ENCODE results near the gene TNRC18. TPM values are rescaled to one million over a fixed set of nuclear protein-coding genes. Genes with fewer than 3 reads are reported as not detected.

The TNRC18 gene
- total RNA-seq, 2 experiments from 2014 or later: 12.2 to 64.2 TPM

DNA sequence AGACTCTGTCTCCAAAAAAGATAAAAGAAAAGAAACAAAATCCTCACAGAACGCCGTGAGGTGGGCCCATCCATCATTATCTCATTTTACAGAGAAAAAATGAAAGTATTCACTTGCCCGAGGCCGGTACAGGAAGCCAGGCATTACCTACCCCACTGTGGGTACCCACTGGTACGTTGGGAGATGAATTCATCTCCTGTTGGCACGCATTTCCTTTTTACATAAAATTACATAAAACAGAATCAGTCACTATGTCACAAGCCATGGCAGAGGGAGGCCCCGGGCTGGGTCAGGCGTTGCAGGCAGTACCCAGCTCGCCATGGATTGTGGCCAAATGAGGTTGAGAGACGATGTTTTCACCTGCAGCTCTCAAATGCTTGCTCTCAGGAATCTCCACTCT is 38.6 kb upstream of the TNRC18 start:
- intact Hi-C loops (cut with micrococcal nuclease; ENCODE audit: unreplicated experiment): no loop called here
- no peaks in the 10 kb centered on the region for H3K9me3 ChIP-seq (ENCODE audit: low read length)
- H3K9me2 ChIP-seq (ENCODE audit: insufficient read depth, low read length): no peaks in the 10 kb centered on the region
- no TSS peak for BruUV-seq (replicated peaks)
- ChIA-PET CTCF (ENCODE audit: unreplicated experiment) (no interaction called here), POLR2A (no interaction called here)
- no peak overlapping the region for H3K27ac ChIP-seq (ENCODE audit: low read depth, low read length, poor library complexity, severe bottlenecking)
- no peak overlapping the region for H2AFZ ChIP-seq (ENCODE audit: low read length)
- TF ChIP-seq, protein P1, sequence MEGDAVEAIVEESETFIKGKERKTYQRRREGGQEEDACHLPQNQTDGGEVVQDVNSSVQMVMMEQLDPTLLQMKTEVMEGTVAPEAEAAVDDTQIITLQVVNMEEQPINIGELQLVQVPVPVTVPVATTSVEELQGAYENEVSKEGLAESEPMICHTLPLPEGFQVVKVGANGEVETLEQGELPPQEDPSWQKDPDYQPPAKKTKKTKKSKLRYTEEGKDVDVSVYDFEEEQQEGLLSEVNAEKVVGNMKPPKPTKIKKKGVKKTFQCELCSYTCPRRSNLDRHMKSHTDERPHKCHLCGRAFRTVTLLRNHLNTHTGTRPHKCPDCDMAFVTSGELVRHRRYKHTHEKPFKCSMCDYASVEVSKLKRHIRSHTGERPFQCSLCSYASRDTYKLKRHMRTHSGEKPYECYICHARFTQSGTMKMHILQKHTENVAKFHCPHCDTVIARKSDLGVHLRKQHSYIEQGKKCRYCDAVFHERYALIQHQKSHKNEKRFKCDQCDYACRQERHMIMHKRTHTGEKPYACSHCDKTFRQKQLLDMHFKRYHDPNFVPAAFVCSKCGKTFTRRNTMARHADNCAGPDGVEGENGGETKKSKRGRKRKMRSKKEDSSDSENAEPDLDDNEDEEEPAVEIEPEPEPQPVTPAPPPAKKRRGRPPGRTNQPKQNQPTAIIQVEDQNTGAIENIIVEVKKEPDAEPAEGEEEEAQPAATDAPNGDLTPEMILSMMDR (conservative IDR thresholded peaks at IDR 0.05; ENCODE audit: low read length): no peak
- TF ChIP-seq EZH2phosphoT487 (IDR thresholded peaks at IDR 0.05; ENCODE audit: borderline replicate concordance, low read depth, low read length): no peak
- no peaks in the 10 kb centered on the region for H3K79me2 ChIP-seq (ENCODE audit: insufficient read depth, low read depth, low read length)
- no peak overlapping the region for H3K4me3 ChIP-seq (ENCODE audit: low read depth, low read length, poor library complexity, severe bottlenecking)
- no peak overlapping the region for H3K4me2 ChIP-seq (ENCODE audit: low read length)
- H3K4me1 ChIP-seq (ENCODE audit: insufficient read depth, low read length, poor library complexity, severe bottlenecking): peaks cover 8% of the 10 kb centered on the region
- no peak for DNase-seq (ENCODE audit: low spot score)
- no peaks in the 10 kb centered on the region for H4K20me1 ChIP-seq (ENCODE audit: insufficient read depth, low read length)
- peaks cover 4% of the 10 kb centered on the region; the same call in 1 of the 2 replicates for H3K36me3 ChIP-seq (ENCODE audit: insufficient read depth, low read length)

DNA sequence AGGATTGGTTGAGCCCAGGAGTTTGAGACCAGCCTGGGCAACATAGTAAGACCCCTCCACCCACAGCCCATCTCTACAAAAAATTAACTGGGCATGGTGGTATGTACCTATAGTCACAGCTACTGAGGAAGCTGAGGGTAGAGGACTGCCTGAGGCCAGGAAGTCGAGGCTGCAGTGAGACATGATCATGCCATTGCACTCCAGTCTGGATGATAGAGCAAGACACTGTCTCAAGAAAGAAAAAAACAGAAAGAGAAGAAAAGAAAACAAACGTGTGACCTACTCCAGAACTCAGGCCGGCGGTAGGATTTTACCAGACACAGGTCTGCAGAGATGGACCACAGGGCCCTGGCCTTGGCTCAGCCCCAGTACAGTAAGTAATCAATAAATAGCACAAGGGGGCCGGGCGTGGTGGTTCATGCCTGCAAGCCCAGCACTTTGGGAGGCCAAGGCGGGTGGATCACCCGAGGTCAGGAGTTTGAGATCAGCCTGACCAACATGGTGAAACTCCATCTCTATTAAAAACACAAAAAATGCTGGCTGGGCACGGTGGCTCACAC is 35.4 kb upstream of the TNRC18 start:
- intact Hi-C loops (cut with micrococcal nuclease; ENCODE audit: unreplicated experiment): loop anchor here (10.0 kb wide), 1 partner anchor 214 kb away; no protein-coding TSS in a partner anchor
- Histone ChIP-seq H3K4me3 (ENCODE audit: low read depth, low read length, poor library complexity, severe bottlenecking) (no peak overlapping the region), H2AFZ (ENCODE audit: low read length) (no peak overlapping the region), H3K36me3 (ENCODE audit: insufficient read depth, low read length) (no peaks in the 10 kb centered on the region; the same call in 1 of the 2 replicates), H3K9me3 (ENCODE audit: low read length) (no peaks in the 10 kb centered on the region), H3K4me2 (ENCODE audit: low read length) (no peak overlapping the region), H3K9me2 (ENCODE audit: insufficient read depth, low read length) (no peaks in the 10 kb centered on the region), H3K27ac (ENCODE audit: low read depth, low read length, poor library complexity, severe bottlenecking) (no peak overlapping the region), H3K4me1 (ENCODE audit: insufficient read depth, low read length, poor library complexity, severe bottlenecking) (peaks cover 8% of the 10 kb centered on the region), H4K20me1 (ENCODE audit: insufficient read depth, low read length) (no peaks in the 10 kb centered on the region), H3K79me2 (ENCODE audit: insufficient read depth, low read depth, low read length) (no peaks in the 10 kb centered on the region)
- no peak for DNase-seq (ENCODE audit: low spot score)
- POLR2A ChIA-PET: no interaction called here
- TF ChIP-seq, protein P1 (conservative IDR thresholded peaks at IDR 0.05; ENCODE audit: low read length): no peak
- no peak for TF ChIP-seq EZH2phosphoT487 (IDR thresholded peaks at IDR 0.05; ENCODE audit: borderline replicate concordance, low read depth, low read length)
- BruUV-seq (replicated peaks): no TSS peak
- CTCF ChIA-PET (ENCODE audit: unreplicated experiment): no interaction called here

DNA sequence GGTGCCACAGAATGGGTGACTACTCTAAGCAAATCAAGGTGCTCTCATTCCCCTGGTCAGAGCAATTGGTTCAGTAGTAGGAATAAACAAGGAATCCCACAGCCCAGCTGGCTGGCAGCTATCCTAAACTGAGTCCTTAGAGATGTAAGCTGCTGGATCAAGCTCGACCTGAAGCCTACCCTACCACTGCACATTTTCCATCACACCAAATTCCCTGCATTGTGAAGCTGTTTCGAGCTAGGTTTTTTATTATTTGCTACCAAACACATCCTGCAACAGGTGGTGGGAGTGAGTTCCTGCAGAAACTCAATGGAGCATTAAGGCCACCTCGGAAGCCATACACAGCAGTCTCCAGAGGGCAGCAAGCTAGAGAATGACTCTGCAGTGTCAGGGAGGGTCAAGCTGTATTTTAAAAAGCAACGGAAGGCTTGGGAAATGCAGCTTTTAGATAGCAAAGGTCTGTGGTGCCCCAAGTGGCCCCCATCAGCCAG is 33.7 kb upstream of the TNRC18 start:
- H3K4me1 ChIP-seq (ENCODE audit: insufficient read depth, low read length, poor library complexity, severe bottlenecking): peaks cover 8% of the 10 kb centered on the region
- H3K9me3 ChIP-seq (ENCODE audit: low read length): no peaks in the 10 kb centered on the region
- peak; percentile 39 for DNase-seq (ENCODE audit: low spot score)
- intact Hi-C loops (cut with micrococcal nuclease; ENCODE audit: unreplicated experiment): loop anchor here (10.0 kb wide), 1 partner anchor 212 kb away; no protein-coding TSS in a partner anchor
- no peaks in the 10 kb centered on the region for H3K9me2 ChIP-seq (ENCODE audit: insufficient read depth, low read length)
- no peak for TF ChIP-seq EZH2phosphoT487 (IDR thresholded peaks at IDR 0.05; ENCODE audit: borderline replicate concordance, low read depth, low read length)
- TF ChIP-seq, protein P1 (conservative IDR thresholded peaks at IDR 0.05; ENCODE audit: low read length): 0 out of 2 replicates have a peak, but pooled peaks have one; percentile 20
- no peak overlapping the region for H3K4me2 ChIP-seq (ENCODE audit: low read length)
- no TSS peak for BruUV-seq (replicated peaks)
- no peaks in the 10 kb centered on the region for H4K20me1 ChIP-seq (ENCODE audit: insufficient read depth, low read length)
- H3K36me3 ChIP-seq (ENCODE audit: insufficient read depth, low read length): no peaks in the 10 kb centered on the region
- H2AFZ ChIP-seq (ENCODE audit: low read length): no peak overlapping the region
- CTCF ChIA-PET (ENCODE audit: unreplicated experiment): no interaction called here
- no peak overlapping the region for H3K4me3 ChIP-seq (ENCODE audit: low read depth, low read length, poor library complexity, severe bottlenecking)
- POLR2A ChIA-PET: interaction anchor here (0.6 to 0.7 kb wide), 2 partner anchors 21 to 73 kb away, joined by 4 to 5 read pairs; no protein-coding TSS in a partner anchor
- no peak overlapping the region for H3K27ac ChIP-seq (ENCODE audit: low read depth, low read length, poor library complexity, severe bottlenecking)
- no peaks in the 10 kb centered on the region for H3K79me2 ChIP-seq (ENCODE audit: insufficient read depth, low read depth, low read length)
